Measurements from ENCODE around the gene CDCA8.
"Not testable (repeated sequence)": the region's sequence is repeated elsewhere in the genome, so short reads cannot be mapped to it uniquely, and the experiment has no call there.

The CDCA8 gene

GRCh38 chr1:37725851-37726613, 33.7 kb downstream of the CDCA8 start:
- intact Hi-C loops (cut with DNase I) = no loop called here
- DNase-seq = peak in 41 of 42 donors; percentile 39 to 87 (median 71)

GRCh38 chr1:37726751-37727585, 34.7 kb downstream of the CDCA8 start:
- DNase-seq = peak in 41 of 42 donors; percentile 30 to 81 (median 63)
- intact Hi-C loops (cut with DNase I) = no loop called here

GRCh38 chr1:37728416-37728815, 36.1 kb downstream of the CDCA8 start:
- intact Hi-C loops (cut with DNase I) = no loop called here
- peak in 3 of 42 donors; percentile 6 to 14 (median 11) for DNase-seq

- intact Hi-C loops (cut with DNase I) = no loop called here
- peak in 1 of 42 donors; percentile 9 for DNase-seq
Observed at GRCh38 chr1:37730376-37730775, 38.1 kb downstream of the CDCA8 start.

- intact Hi-C loops (cut with DNase I) = no loop called here
- peak in 9 of 42 donors; percentile 25 to 65 (median 43) for DNase-seq
Observed at GRCh38 chr1:37731312-37732019, 39.1 kb downstream of the CDCA8 start.

GRCh38 chr1:37732111-37732780, 39.9 kb downstream of the CDCA8 start:
- peak in 2 of 42 donors; percentile 8 to 29 for DNase-seq
- intact Hi-C loops (cut with DNase I) = no loop called here

GRCh38 chr1:37734629-37735591, 42.6 kb downstream of the CDCA8 start:
- DNase-seq = peak in 1 of 42 donors; percentile 14
- intact Hi-C loops (cut with DNase I) = no loop called here

GRCh38 chr1:37737975-37738374, 45.7 kb downstream of the CDCA8 start:
- DNase-seq; intact Hi-C loops (cut with DNase I): not testable (repeated sequence)

- intact Hi-C loops (cut with DNase I) = not testable (repeated sequence)
- DNase-seq = peak in 1 of 42 donors; percentile 11
Observed at GRCh38 chr1:37738619-37739018, 46.3 kb downstream of the CDCA8 start.

GRCh38 chr1:37739222-37739621, 46.9 kb downstream of the CDCA8 start:
- peak in 2 of 42 donors; percentile 17 to 44 for DNase-seq
- intact Hi-C loops (cut with DNase I) = no loop called here

GRCh38 chr1:37741130-37741529, 48.8 kb downstream of the CDCA8 start:
- peak in 6 of 42 donors; percentile 24 to 50 (median 36) for DNase-seq
- intact Hi-C loops (cut with DNase I) = no loop called here

GRCh38 chr1:37741662-37742061, 49.3 kb downstream of the CDCA8 start:
- DNase-seq = peak in 1 of 42 donors; percentile 10
- intact Hi-C loops (cut with DNase I) = no loop called here

GRCh38 chr1:37746806-37747205, 54.5 kb downstream of the CDCA8 start:
- no peak for DNase-seq
- intact Hi-C loops (cut with DNase I) = no loop called here

- no peak for DNase-seq
- intact Hi-C loops (cut with DNase I) = no loop called here
Observed at GRCh38 chr1:37748565-37748964, 56.2 kb downstream of the CDCA8 start.

- intact Hi-C loops (cut with DNase I) = no loop called here
- DNase-seq = peak in 1 of 42 donors; percentile 6
Observed at GRCh38 chr1:37752213-37752582, 59.9 kb downstream of the CDCA8 start.

- DNase-seq = peak in 24 of 42 donors; percentile 18 to 66 (median 46)
Observed at GRCh38 chr1:37752583-37753471, 60.5 kb downstream of the CDCA8 start.

More at GRCh38 chr1:37752583-37753471, 60.5 kb downstream of the CDCA8 start:
- intact Hi-C loops (cut with DNase I) = no loop called here

Measured in head of caudate nucleus (tissue), 42 donors.